ENCODE results near the gene LINC01488. TPM values are rescaled to one million over a fixed set of nuclear protein-coding genes. Genes with fewer than 3 reads are reported as not detected.

LINC01488 gene
- total RNA-seq, 2 donors from 2014 or later: not detected

GRCh38 chr11:69440876-69441275 is 40.6 kb upstream of the LINC01488 start:
- H3K9me3 Mint-ChIP-seq: no peaks in the 10 kb centered on the region
- peaks cover 22% of the 10 kb centered on the region for H3K4me1 Mint-ChIP-seq (ENCODE audit: low read depth)
- H3K4me3 Mint-ChIP-seq: no peak overlapping the region
- ATAC-seq (replicated peaks in 1 of 2) (no peak), DNase-seq (no peak)
- no peak overlapping the region for H3K27ac Mint-ChIP-seq
- H3K27me3 Mint-ChIP-seq (ENCODE audit: low read depth): peaks cover 5% of the 10 kb centered on the region
- no peaks in the 10 kb centered on the region for H3K36me3 Mint-ChIP-seq (ENCODE audit: insufficient read depth in 2 of 2)

GRCh38 chr11:69442012-69442806 is 39.3 kb upstream of the LINC01488 start:
- H3K9me3 Mint-ChIP-seq: no peaks in the 10 kb centered on the region

GRCh38 chr11:69442807-69443137 is 38.7 kb upstream of the LINC01488 start:
- H3K36me3 Mint-ChIP-seq (ENCODE audit: insufficient read depth in 2 of 2): no peaks in the 10 kb centered on the region
- ATAC-seq (replicated peaks in 1 of 2): no peak
- H3K27me3 Mint-ChIP-seq (ENCODE audit: low read depth): peaks cover 22% of the 10 kb centered on the region
- peak overlapping the region in 1 of 2 donors; percentile 72 for H3K4me3 Mint-ChIP-seq
- DNase-seq: no peak
- H3K9me3 Mint-ChIP-seq: no peaks in the 10 kb centered on the region
- H3K27ac Mint-ChIP-seq: no peak overlapping the region
- H3K4me1 Mint-ChIP-seq (ENCODE audit: low read depth): peaks cover 22% of the 10 kb centered on the region

More at GRCh38 chr11:69442012-69442806, 39.3 kb upstream of the LINC01488 start:
- Mint-ChIP-seq H3K36me3 (ENCODE audit: insufficient read depth in 2 of 2) (no peaks in the 10 kb centered on the region), H3K27ac (no peak overlapping the region), H3K4me1 (ENCODE audit: low read depth) (peaks cover 22% of the 10 kb centered on the region), H3K4me3 (no peak overlapping the region), H3K27me3 (ENCODE audit: low read depth) (peaks cover 16% of the 10 kb centered on the region)
- ATAC-seq (replicated peaks in 1 of 2): no peak
- peak in 1 of 2 donors; percentile 15 for DNase-seq

GRCh38 chr11:69443138-69443967 is 38.1 kb upstream of the LINC01488 start:
- DNase-seq (peak; percentile 76 to 79), ATAC-seq (replicated peaks in 1 of 2) (peak; percentile 86 to 87)
- Mint-ChIP-seq H3K27ac (no peak overlapping the region), H3K4me3 (peak overlapping the region; percentile 72 to 78), H3K9me3 (no peaks in the 10 kb centered on the region), H3K4me1 (ENCODE audit: low read depth) (peaks cover 22% of the 10 kb centered on the region), H3K27me3 (ENCODE audit: low read depth) (peaks cover 28% of the 10 kb centered on the region), H3K36me3 (ENCODE audit: insufficient read depth in 2 of 2) (no peaks in the 10 kb centered on the region)

GRCh38 chr11:69443968-69444364 is 37.5 kb upstream of the LINC01488 start:
- H3K27ac Mint-ChIP-seq: no peak overlapping the region
- peaks cover 22% of the 10 kb centered on the region for H3K4me1 Mint-ChIP-seq (ENCODE audit: low read depth)
- no peaks in the 10 kb centered on the region for H3K9me3 Mint-ChIP-seq
- DNase-seq: no peak
- H3K27me3 Mint-ChIP-seq (ENCODE audit: low read depth): peaks cover 30% of the 10 kb centered on the region
- H3K4me3 Mint-ChIP-seq: peak overlapping the region; percentile 72 to 78
- H3K36me3 Mint-ChIP-seq (ENCODE audit: insufficient read depth in 2 of 2): no peaks in the 10 kb centered on the region
- no peak for ATAC-seq (replicated peaks in 1 of 2)

GRCh38 chr11:69444381-69445130 is 36.9 kb upstream of the LINC01488 start:
- H3K4me1 Mint-ChIP-seq (ENCODE audit: low read depth): peaks cover 22% of the 10 kb centered on the region
- ATAC-seq (replicated peaks in 1 of 2): no peak

GRCh38 chr11:69445131-69445470 is 36.4 kb upstream of the LINC01488 start:
- ATAC-seq (replicated peaks in 1 of 2) (no peak), DNase-seq (no peak)
- H3K36me3 Mint-ChIP-seq (ENCODE audit: insufficient read depth in 2 of 2): no peaks in the 10 kb centered on the region
- no peak overlapping the region for H3K27ac Mint-ChIP-seq
- H3K27me3 Mint-ChIP-seq (ENCODE audit: low read depth): peaks cover 24% of the 10 kb centered on the region
- H3K9me3 Mint-ChIP-seq: no peaks in the 10 kb centered on the region
- no peak overlapping the region for H3K4me3 Mint-ChIP-seq
- peaks cover 22% of the 10 kb centered on the region for H3K4me1 Mint-ChIP-seq (ENCODE audit: low read depth)

More at GRCh38 chr11:69444381-69445130, 36.9 kb upstream of the LINC01488 start:
- Mint-ChIP-seq H3K36me3 (ENCODE audit: insufficient read depth in 2 of 2) (no peaks in the 10 kb centered on the region), H3K27ac (no peak overlapping the region), H3K4me3 (peak overlapping the region; percentile 72 to 78), H3K27me3 (ENCODE audit: low read depth) (peaks cover 24% of the 10 kb centered on the region), H3K9me3 (no peaks in the 10 kb centered on the region)
- DNase-seq: no peak

- no peaks in the 10 kb centered on the region for H3K36me3 Mint-ChIP-seq (ENCODE audit: insufficient read depth in 2 of 2)
- no peak overlapping the region for H3K4me3 Mint-ChIP-seq
- ATAC-seq (replicated peaks in 1 of 2): no peak
- H3K27ac Mint-ChIP-seq: no peak overlapping the region
- DNase-seq: no peak
- H3K4me1 Mint-ChIP-seq (ENCODE audit: low read depth): peaks cover 22% of the 10 kb centered on the region
- H3K27me3 Mint-ChIP-seq (ENCODE audit: low read depth): peaks cover 33% of the 10 kb centered on the region
- no peaks in the 10 kb centered on the region for H3K9me3 Mint-ChIP-seq
Observed at GRCh38 chr11:69446108-69446507, 35.4 kb upstream of the LINC01488 start.

GRCh38 chr11:69447786-69448185 is 33.7 kb upstream of the LINC01488 start:
- Mint-ChIP-seq H3K4me3 (no peak overlapping the region), H3K36me3 (ENCODE audit: insufficient read depth in 2 of 2) (no peaks in the 10 kb centered on the region), H3K27me3 (ENCODE audit: low read depth) (peaks cover 44% of the 10 kb centered on the region), H3K27ac (no peak overlapping the region), H3K9me3 (no peaks in the 10 kb centered on the region), H3K4me1 (ENCODE audit: low read depth) (peaks cover 14% of the 10 kb centered on the region)
- no peak for DNase-seq
- no peak for ATAC-seq (replicated peaks in 1 of 2)

- H3K27ac Mint-ChIP-seq: no peak overlapping the region
- ATAC-seq (replicated peaks in 1 of 2): no peak
- DNase-seq: no peak
- no peak overlapping the region for H3K4me3 Mint-ChIP-seq
- H3K27me3 Mint-ChIP-seq (ENCODE audit: low read depth): peaks cover 44% of the 10 kb centered on the region
- H3K36me3 Mint-ChIP-seq (ENCODE audit: insufficient read depth in 2 of 2): no peaks in the 10 kb centered on the region
- H3K4me1 Mint-ChIP-seq (ENCODE audit: low read depth): peaks cover 8% of the 10 kb centered on the region
- H3K9me3 Mint-ChIP-seq: no peaks in the 10 kb centered on the region
Observed at GRCh38 chr11:69448471-69449284, 32.8 kb upstream of the LINC01488 start.

GRCh38 chr11:69449320-69450063 is 32.0 kb upstream of the LINC01488 start:
- H3K36me3 Mint-ChIP-seq (ENCODE audit: insufficient read depth in 2 of 2): no peaks in the 10 kb centered on the region
- H3K4me1 Mint-ChIP-seq (ENCODE audit: low read depth): peaks cover under 1% of the 10 kb centered on the region
- H3K4me3 Mint-ChIP-seq: no peak overlapping the region
- DNase-seq (no peak), ATAC-seq (replicated peaks in 1 of 2) (no peak)
- no peak overlapping the region for H3K27ac Mint-ChIP-seq
- H3K9me3 Mint-ChIP-seq: no peaks in the 10 kb centered on the region
- peaks cover 44% of the 10 kb centered on the region for H3K27me3 Mint-ChIP-seq (ENCODE audit: low read depth)
